Common myeloid progenitor, CD34-positive (primary cell): ENCODE data around the gene DDX54.

Experiments used
- CTCF ChIA-PET: fragments of 350-600 bp; sonication (Branson Sonifier 250); formaldehyde crosslinking; loops from one replicate; lab custom pipeline; 2021; ENCODE audit warnings: antibody characterized with exemption; lab: Charles Lee
- POLR2A ChIA-PET: fragments of 350-600 bp; sonication (Branson Sonifier 250); formaldehyde crosslinking; loops from one replicate; lab custom pipeline; 2021; ENCODE audit warnings: antibody characterized with exemption; lab: Charles Lee
- DNase-seq, 3 donors: peaks; one replicate each; pipeline versions ENCODE4 v3.0.0 to v3.0.0-alpha.2; 2013
- H3K27ac ChIP-seq, 2 experiments: 1 replicate in 1 of 2; 2 replicates in 1 of 2; pipeline ENCODE4 v1.7.0; 2013; ENCODE audit warnings: inconsistent platforms in 2 of 2, low read length in 2 of 2, mild to moderate bottlenecking in 2 of 2, low read depth in 1 of 2, moderate library complexity in 1 of 2; ENCODE audit not compliant: severe bottlenecking in 2 of 2, insufficient read depth in 1 of 2, poor library complexity in 1 of 2
- H3K27me3 ChIP-seq, 5 experiments: replicated peaks in 2 of 5; 1 replicate in 3 of 5; 2 replicates in 2 of 5; pipeline versions ENCODE4 v1.6.1 to v1.7.0; 2013; ENCODE audit warnings: low read length in 4 of 5, mild to moderate bottlenecking in 2 of 5, moderate library complexity in 2 of 5, inconsistent platforms in 1 of 5; ENCODE audit not compliant: insufficient read depth in 5 of 5, control insufficient read depth in 4 of 5
- H3K36me3 ChIP-seq, 4 experiments: 1 replicate in 2 of 4; 2 replicates in 2 of 4; pipeline versions ENCODE4 v1.6.1 to v1.7.0; 2013; ENCODE audit warnings: low read length in 3 of 4, control low read depth in 1 of 4, mild to moderate bottlenecking in 1 of 4; ENCODE audit not compliant: control insufficient read depth in 4 of 4, insufficient read depth in 4 of 4
- H3K4me1 ChIP-seq, 4 experiments: 1 replicate in 3 of 4; 2 replicates in 1 of 4; pipeline versions ENCODE4 v1.6.1 to v1.7.1; 2013; ENCODE audit warnings: low read length in 3 of 4, mild to moderate bottlenecking in 3 of 4, control low read depth in 1 of 4, inconsistent platforms in 1 of 4, moderate library complexity in 1 of 4; ENCODE audit not compliant: control insufficient read depth in 4 of 4, insufficient read depth in 4 of 4; ENCODE audit errors: control extremely low read depth in 1 of 4
- H3K4me3 ChIP-seq, 7 experiments: 1 replicate in 4 of 7; 2 replicates in 3 of 7; pipeline versions ENCODE4 v1.5.1 to v1.7.0; 2013; ENCODE audit warnings: mild to moderate bottlenecking in 7 of 7, low read length in 6 of 7, moderate library complexity in 6 of 7, inconsistent platforms in 2 of 7, low read depth in 2 of 7, control low read depth in 1 of 7; ENCODE audit not compliant: insufficient read depth in 4 of 7, control insufficient read depth in 1 of 7; ENCODE audit errors: extremely low read depth in 1 of 7
- H3K9me3 ChIP-seq, 5 experiments: 1 replicate in 4 of 5; 2 replicates in 1 of 5; pipeline versions ENCODE4 v1.6.1 to v1.7.1; 2013; ENCODE audit warnings: low read length in 4 of 5, mild to moderate bottlenecking in 2 of 5, inconsistent platforms in 1 of 5, low read depth in 1 of 5, moderate library complexity in 1 of 5; ENCODE audit not compliant: control insufficient read depth in 4 of 5, insufficient read depth in 2 of 5; ENCODE audit errors: control extremely low read depth in 1 of 5
- WGBS: methylation state at CpG from one replicate; pipeline ENCODE4 v1.1.5; 2013; ENCODE audit not compliant: insufficient coverage; 5-methylcytosine and 5-hydroxymethylcytosine counted together

The DDX54 gene

DNA sequence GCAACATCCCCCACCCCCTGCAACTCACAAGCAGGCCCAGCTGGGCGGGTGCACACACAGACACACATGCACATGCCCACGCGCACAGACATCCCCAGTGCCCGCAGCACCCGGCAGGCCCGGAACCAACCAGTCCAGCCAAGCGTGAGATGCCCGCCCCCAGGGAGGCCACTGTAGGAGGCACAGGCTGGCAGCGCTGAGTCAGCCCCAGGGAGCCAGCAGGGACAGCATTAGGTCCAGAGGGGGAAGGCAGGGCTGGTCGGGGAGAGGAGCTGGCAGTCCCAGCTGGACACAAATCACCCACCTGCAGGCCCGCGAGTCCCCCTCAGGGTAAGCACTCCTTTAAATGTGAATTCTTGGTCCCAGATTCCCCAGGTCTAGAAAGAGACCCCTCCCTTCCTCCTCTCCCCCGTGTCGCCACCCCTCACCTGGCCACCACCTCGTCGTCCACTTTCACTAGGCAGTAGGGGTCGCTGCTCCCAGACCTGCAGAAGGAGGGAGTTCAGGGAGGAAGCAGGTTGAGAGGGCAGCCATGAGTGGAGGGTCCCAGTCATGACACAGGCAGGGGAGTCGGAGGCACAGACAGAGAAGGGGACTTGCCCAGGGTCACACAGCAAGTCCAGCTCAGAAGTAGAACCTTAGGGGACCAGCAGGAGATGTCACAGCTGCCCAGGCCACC is 54.7 kb downstream of the DDX54 start:
- ChIA-PET CTCF (interaction anchor here (0.9 to 3.1 kb wide), 7 partner anchors 10 to 31 kb away, joined by 3 to 19 read pairs (median 3); no protein-coding TSS in a partner anchor), POLR2A (interaction anchor here (0.7 kb wide), 1 partner anchor 28 kb away, joined by 3 read pairs; no protein-coding TSS in a partner anchor)
- Histone ChIP-seq H3K36me3 (no peaks in the 10 kb centered on the region), H3K4me1 (peaks cover 0 to 17% (median 10%) of the 10 kb centered on the region in 4 experiments), H3K27ac (no peak overlapping the region), H3K27me3 (peaks cover 0 to 10% (median 2%) of the 10 kb centered on the region in 5 experiments), H3K4me3 (no peak overlapping the region), H3K9me3 (no peaks in the 10 kb centered on the region)
- WGBS = 84% methylated on average over 11 of the region's 18 CpGs
- DNase-seq = no peak

- CTCF ChIA-PET = interaction anchor here (1.0 to 3.1 kb wide), 6 partner anchors 11 to 45 kb away, joined by 3 to 19 read pairs (median 3); no protein-coding TSS in a partner anchor
- H3K4me3 ChIP-seq = no peak overlapping the region
- H3K9me3 ChIP-seq = no peaks in the 10 kb centered on the region
- H3K27me3 ChIP-seq = peaks cover 0 to 3% (median 1%) of the 10 kb centered on the region in 5 experiments
- H3K27ac ChIP-seq = no peak overlapping the region
- no peak for DNase-seq
- peaks cover 0 to 11% (median 4%) of the 10 kb centered on the region in 4 experiments for H3K4me1 ChIP-seq
- WGBS = 95% methylated on average over 9 of the region's 17 CpGs
- H3K36me3 ChIP-seq = no peaks in the 10 kb centered on the region
- POLR2A ChIA-PET = interaction anchor here (0.7 kb wide), 1 partner anchor 28 kb away, joined by 3 read pairs; no protein-coding TSS in a partner anchor
These were observed 55.4 kb downstream of the DDX54 start for GRCh38 chr12:113129664-113130456.

DNA sequence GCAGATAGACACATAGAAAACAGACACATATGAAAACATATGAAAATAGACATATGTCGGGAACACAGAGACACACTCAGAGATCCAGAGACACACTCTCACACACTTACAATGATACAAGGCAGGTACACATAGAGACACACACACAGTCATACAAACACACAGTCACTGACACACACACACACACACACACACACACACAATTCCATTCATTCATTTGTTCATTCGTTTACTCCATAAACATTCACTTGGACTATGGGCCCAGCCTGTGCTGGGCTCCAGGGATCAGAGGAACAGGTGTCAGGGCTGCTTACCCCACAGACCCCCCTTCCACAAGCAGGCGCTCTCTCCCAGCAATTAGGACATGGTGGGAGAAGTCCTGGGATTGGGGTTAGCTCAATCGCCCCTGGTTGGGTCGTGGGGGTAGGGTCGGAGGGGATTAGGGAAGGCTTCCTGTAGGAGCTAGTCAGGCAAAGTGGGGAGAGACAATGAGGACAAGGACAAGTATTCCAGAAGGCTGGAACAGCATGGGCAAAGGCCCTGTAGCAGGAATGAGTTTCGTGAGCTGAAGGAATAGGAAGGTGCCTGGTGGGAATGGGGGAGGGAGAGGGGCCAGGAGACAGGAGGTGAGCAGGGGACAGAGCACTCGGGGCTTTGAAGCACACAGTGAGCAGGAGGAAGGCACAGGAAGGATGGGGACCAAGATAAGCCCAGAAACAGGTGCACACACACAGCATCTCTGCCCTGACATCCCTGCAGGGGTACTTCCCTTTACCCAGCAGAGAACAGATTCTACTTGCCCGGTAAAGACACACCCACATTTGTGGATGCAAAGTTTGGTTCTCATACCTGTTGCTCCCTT is 56.2 kb downstream of the DDX54 start:
- ChIA-PET CTCF (interaction anchor here (1.0 to 3.1 kb wide), 4 partner anchors 12 to 45 kb away, joined by 3 to 19 read pairs (median 4); no protein-coding TSS in a partner anchor), POLR2A (no interaction called here)
- 70% methylated on average over 8 of the region's 9 CpGs for WGBS
- no peaks in the 10 kb centered on the region for H3K36me3 ChIP-seq
- DNase-seq = peak in 2 of 3 donors; percentile 42 to 52
- no peaks in the 10 kb centered on the region for H3K27me3 ChIP-seq
- no peak overlapping the region for H3K27ac ChIP-seq
- H3K4me3 ChIP-seq = no peak overlapping the region
- peaks cover 0 to 5% (median 2%) of the 10 kb centered on the region in 4 experiments for H3K4me1 ChIP-seq
- no peaks in the 10 kb centered on the region for H3K9me3 ChIP-seq

- peaks cover 0 to 5% (median 2%) of the 10 kb centered on the region in 4 experiments for H3K4me1 ChIP-seq
- ChIA-PET POLR2A (no interaction called here), CTCF (interaction anchor here (1.5 kb wide), 1 partner anchor 24 kb away, joined by 3 read pairs; no protein-coding TSS in a partner anchor)
- H3K36me3 ChIP-seq = no peaks in the 10 kb centered on the region
- no peak overlapping the region for H3K4me3 ChIP-seq
- no peaks in the 10 kb centered on the region for H3K27me3 ChIP-seq
- peaks cover 0 to 3% (median 0%) of the 10 kb centered on the region in 5 experiments for H3K9me3 ChIP-seq
- DNase-seq = no peak
- H3K27ac ChIP-seq = no peak overlapping the region
- WGBS = 45% methylated on average over 13 of the region's 15 CpGs
These were observed 57.5 kb downstream of the DDX54 start for GRCh38 chr12:113127791-113128199.

- no peaks in the 10 kb centered on the region for H3K36me3 ChIP-seq
- CTCF ChIA-PET = interaction anchor here (0.8 to 4.6 kb wide), 7 partner anchors 9 to 58 kb away, joined by 3 to 22 read pairs (median 4); partner anchors contain the start of gene RASAL1
- peaks cover 0 to 3% (median 0%) of the 10 kb centered on the region in 5 experiments for H3K9me3 ChIP-seq
- WGBS = 97% methylated on average over 3 of the region's 3 CpGs
- no peaks in the 10 kb centered on the region for H3K4me1 ChIP-seq
- no peak overlapping the region for H3K27ac ChIP-seq
- no peaks in the 10 kb centered on the region for H3K27me3 ChIP-seq
- no peak for DNase-seq
- no peak overlapping the region for H3K4me3 ChIP-seq
- POLR2A ChIA-PET = no interaction called here
These were observed 64.5 kb downstream of the DDX54 start for GRCh38 chr12:113120670-113121370.
